ENCODE data around the gene ITPR1. TPM values are rescaled to one million over a fixed set of nuclear protein-coding genes. Genes with fewer than 3 reads are reported as not detected.

ITPR1 gene
- polyA plus RNA-seq, 1 of the 3 experiments (the other 2 are of a cell fraction), result 5.9 TPM

GRCh38 chr3:4826237-4827100, 333.3 kb downstream of the ITPR1 start (continued):
- no peak for TF ChIP-seq ZBTB33 (IDR thresholded peaks at IDR 0.05; ENCODE audit: borderline replicate concordance, low read depth)
- TF ChIP-seq MXI1 (IDR thresholded peaks at IDR 0.05; ENCODE audit: low read depth, low read length), result no peak

DNA sequence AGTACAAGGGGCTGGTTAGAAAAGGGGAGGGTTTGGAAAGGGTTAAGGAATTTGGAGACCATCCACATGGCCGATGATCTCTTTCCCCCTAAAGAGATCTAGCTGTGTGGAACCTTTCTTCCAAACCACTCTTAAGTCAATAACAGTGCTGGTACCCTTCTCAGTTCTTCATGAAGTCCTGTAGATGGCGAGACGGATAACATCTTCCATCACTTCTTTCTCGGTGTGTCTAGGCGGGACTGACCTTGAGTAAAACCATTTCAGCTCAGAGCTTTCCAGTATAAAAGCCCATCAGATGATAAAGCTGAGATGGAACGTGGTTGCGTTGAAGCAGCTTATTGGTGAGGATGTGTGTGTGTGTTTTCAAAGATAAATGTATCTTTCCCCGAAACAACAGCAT, 334.6 kb downstream of the ITPR1 start:
- Histone ChIP-seq H3K4me1 (ENCODE audit: control insufficient read depth in 1 of 2, insufficient read depth in 2 of 2, low read depth in 1 of 2, low read length in 1 of 2) (peaks cover 13 to 56% of the 10 kb centered on the region in 2 experiments; a peak in 2 of 4 replicates), H3K27me3 (ENCODE audit: insufficient read depth) (no peaks in the 10 kb centered on the region), H3K9me2 (no peaks in the 10 kb centered on the region), H3K27ac (ENCODE audit: low read depth in 2 of 2, low read length in 1 of 2) (peak overlapping the region; percentile 52 to 60), H3K4me3 (ENCODE audit: low read depth in 2 of 2, low read length in 1 of 2) (no peak overlapping the region), H2AFZ (ENCODE audit: low read depth) (no peak overlapping the region), H3K9me3 (no peaks in the 10 kb centered on the region), H3F3A (replicated peaks; ENCODE audit: insufficient read depth) (peaks cover 28% of the 10 kb centered on the region), H3K79me2 (ENCODE audit: insufficient read depth) (no peaks in the 10 kb centered on the region), H3K4me2 (no peak overlapping the region; the same call in 1 of the 2 replicates), H4K20me1 (ENCODE audit: insufficient read depth) (no peaks in the 10 kb centered on the region), H3K36me3 (replicated peaks in 1 of 2; ENCODE audit: control insufficient read depth in 1 of 2, insufficient read depth in 2 of 2, low read length in 1 of 2) (no peaks in the 10 kb centered on the region), H3K9ac (no peak overlapping the region)
- WGBS (ENCODE audit: low lambda C conversion rate), result 83% methylated on average over 8 of the region's 8 CpGs
- ChIA-PET CTCF (interaction anchor here (0.7 to 2.6 kb wide), 3 partner anchors 36 to 153 kb away, joined by 3 to 8 read pairs (median 3); no protein-coding TSS in a partner anchor), POLR2A (no interaction called here)
- DNase-seq, result no peak
- TF ChIP-seq TCF12 (IDR thresholded peaks at IDR 0.05) (no peak), MXI1 (IDR thresholded peaks at IDR 0.05; ENCODE audit: low read depth, low read length) (no peak), MEF2A (IDR thresholded peaks at IDR 0.05; ENCODE audit: borderline replicate concordance, low read depth) (no peak), SMC3 (IDR thresholded peaks at IDR 0.05; ENCODE audit: low read depth, low read length) (no peak), USF2 (IDR thresholded peaks at IDR 0.05; ENCODE audit: borderline replicate concordance, low read depth, low read length) (no peak), GABPA (IDR thresholded peaks at IDR 0.05; ENCODE audit: low read depth) (no peak), RFX5 (IDR thresholded peaks at IDR 0.05; ENCODE audit: low read length) (no peak)
- TF ChIP-seq, protein P1, sequence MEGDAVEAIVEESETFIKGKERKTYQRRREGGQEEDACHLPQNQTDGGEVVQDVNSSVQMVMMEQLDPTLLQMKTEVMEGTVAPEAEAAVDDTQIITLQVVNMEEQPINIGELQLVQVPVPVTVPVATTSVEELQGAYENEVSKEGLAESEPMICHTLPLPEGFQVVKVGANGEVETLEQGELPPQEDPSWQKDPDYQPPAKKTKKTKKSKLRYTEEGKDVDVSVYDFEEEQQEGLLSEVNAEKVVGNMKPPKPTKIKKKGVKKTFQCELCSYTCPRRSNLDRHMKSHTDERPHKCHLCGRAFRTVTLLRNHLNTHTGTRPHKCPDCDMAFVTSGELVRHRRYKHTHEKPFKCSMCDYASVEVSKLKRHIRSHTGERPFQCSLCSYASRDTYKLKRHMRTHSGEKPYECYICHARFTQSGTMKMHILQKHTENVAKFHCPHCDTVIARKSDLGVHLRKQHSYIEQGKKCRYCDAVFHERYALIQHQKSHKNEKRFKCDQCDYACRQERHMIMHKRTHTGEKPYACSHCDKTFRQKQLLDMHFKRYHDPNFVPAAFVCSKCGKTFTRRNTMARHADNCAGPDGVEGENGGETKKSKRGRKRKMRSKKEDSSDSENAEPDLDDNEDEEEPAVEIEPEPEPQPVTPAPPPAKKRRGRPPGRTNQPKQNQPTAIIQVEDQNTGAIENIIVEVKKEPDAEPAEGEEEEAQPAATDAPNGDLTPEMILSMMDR (IDR thresholded peaks at IDR 0.05), result no peak

Data from SK-N-SH (cell line).